GM18498 (cell line): Measurements from ENCODE around the gene SOX2.

Experiments
- ATAC-seq: cut with Tn5 transposase; IDR thresholded peaks from one replicate; pipeline ENCODE4 v1.9.1; 2021; ENCODE audit warnings: mild to moderate bottlenecking, moderate library complexity; ENCODE audit not compliant: unreplicated experiment

Gene SOX2

DNA sequence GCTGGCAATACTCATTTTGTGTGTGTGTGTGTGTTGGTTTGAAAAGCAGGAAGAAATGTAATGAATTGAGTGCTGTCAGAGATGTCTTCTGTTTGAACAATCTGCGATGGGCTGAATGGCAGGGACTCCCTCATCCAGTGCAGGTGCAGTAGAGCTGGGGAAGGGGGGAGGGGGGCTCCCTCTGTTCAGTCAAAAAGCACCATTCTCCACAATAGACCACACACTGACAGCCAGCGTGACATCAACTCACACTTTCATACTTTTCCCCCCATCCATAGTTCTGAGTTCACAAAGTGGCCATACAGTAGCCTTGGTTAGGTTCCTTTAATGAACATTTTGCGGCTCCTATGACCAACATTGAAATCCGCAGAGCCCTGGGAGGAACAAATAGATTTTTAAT lies 10.4 kb downstream of the SOX2 start:
- no peak for ATAC-seq

DNA sequence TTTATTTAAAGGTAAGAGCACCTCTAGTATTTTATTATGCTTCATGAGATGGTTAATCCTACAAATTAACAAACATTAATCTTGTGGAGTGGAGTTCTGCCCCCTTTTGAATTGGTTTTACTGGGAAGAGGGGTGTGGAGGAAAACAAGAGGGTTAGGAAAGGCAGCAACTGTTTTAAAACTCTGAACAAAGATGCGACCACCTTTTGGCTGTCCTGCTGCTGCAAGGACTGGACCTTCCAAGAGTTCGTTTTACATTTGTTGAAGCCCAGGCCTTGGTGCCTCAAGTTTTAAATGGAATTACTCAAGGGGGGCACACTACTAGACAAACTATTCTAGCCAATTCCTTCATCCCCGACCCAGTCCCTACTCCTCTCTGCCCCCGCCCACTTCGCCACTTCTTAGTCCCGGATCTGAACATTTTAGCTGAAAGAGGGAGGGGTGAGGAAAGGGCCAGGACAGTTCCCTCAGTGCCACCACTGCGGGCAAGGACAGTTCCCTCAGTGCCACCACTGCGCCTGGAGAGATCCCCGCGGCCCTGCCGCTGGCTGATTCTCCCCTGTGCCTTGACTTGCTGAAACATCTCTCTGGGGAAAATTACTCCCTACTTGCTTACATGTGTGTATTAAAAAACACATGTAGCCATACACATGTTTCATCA lies 11.2 kb downstream of the SOX2 start:
- ATAC-seq: no peak

DNA sequence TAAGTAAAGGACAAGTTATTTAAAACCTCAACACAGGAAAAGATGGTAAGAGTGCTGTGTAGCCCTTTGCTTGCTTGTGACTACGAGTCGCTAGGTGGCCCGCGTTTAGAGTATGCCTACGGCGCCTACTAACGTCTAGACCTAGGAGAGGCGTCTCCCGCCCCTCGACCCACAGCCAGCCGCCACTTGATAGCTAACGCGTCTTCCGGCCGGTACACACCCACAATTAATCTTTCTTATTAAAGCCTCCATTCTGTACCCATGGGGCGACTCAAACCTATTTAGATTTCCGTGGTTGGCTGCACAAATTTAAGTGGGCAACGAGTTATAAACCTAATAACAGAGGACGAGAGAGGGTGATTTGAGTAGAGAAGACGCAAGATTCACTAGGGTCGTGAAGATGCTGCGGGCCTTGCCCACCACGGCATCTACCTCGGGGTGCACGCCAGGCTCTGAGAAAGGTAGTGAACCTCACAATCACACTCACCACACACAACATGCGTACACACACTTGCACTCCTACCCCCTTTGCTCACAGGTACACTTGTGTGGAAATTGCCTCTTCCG lies 12.0 kb downstream of the SOX2 start:
- ATAC-seq: no peak

DNA sequence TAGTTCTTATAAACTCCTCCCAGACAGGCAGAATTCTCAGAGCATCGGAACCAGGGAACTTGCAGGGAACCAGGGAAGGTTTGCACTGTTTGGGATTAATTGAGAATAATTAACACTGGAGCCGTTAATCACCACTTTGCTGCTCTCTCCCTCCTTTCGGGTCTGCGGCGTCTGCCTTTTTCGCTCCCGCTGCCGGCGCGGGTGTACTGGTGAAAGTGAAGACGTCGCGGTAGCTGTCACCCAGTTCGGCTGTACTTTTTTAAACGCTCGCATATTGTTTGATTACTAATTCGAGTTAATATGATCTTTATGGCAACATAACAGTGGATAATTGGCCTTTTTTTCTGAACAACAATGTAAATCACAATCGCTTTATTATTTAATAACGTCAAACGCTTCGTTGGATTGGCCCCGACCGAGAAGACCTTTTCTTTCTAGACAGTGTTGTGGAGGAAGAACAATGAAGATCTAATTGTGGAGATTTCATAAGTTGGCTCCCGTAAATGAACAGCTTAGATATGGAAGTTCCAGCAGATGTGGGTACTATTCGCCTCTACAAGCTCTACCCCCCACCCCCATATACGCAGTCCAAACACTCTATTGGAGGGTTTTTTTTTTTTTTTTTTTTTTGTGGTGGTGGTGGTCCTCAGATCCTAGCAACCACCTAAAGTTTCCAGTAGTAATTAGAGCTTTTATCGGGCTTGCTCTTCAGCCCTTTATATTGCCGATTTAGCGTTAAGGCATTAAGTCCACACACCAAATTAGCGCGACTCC lies 12.7 kb downstream of the SOX2 start:
- ATAC-seq: no peak

DNA sequence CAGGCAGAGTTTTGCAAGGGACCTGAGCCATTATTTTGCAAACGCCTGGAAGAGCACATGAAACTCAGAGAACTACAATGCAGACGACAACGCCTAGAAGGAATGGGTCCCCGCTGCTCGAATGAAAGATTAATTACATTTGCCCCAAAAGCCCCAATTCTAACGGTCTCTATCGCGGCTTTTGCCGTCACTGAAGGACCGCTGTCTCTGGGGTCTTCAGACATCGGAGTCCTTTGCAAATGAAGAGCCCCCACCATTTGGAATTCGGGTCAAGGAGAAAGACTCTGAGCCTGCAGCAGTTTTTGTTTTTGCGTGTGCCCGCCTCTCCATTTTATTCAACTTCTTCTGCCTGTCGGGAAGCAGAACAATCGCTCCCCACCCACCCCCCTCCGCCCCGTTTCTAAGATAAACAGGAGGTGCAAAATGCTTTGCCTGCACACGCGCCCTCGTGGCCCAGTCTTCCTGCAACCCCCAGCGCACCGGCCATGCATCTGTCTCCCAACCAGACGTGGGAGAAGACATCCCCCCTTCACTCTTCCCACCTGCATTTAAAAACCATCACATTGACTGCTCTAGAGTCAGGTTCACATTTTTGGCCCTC lies 13.5 kb downstream of the SOX2 start:
- ATAC-seq: no peak

DNA sequence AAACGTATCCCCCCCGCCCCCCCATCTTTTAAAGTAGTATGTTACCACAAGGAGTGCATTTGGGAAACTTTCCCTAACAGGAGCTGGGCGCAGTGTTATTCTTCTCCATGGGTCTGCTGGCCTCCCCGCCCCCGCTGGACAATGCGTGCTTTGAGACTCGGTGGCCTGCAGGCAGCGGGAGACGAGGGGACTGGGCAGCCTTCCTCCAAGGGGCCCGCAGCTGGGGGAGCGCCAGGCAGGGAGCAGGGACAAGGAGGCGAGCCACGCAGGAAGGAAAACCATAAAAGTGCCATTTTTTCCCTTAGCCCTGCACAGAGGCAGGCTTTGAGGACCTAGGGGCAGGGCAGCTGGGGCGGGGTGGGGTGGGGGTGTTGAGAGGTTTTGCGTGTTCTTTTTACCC lies 14.1 kb downstream of the SOX2 start:
- ATAC-seq: no peak

DNA sequence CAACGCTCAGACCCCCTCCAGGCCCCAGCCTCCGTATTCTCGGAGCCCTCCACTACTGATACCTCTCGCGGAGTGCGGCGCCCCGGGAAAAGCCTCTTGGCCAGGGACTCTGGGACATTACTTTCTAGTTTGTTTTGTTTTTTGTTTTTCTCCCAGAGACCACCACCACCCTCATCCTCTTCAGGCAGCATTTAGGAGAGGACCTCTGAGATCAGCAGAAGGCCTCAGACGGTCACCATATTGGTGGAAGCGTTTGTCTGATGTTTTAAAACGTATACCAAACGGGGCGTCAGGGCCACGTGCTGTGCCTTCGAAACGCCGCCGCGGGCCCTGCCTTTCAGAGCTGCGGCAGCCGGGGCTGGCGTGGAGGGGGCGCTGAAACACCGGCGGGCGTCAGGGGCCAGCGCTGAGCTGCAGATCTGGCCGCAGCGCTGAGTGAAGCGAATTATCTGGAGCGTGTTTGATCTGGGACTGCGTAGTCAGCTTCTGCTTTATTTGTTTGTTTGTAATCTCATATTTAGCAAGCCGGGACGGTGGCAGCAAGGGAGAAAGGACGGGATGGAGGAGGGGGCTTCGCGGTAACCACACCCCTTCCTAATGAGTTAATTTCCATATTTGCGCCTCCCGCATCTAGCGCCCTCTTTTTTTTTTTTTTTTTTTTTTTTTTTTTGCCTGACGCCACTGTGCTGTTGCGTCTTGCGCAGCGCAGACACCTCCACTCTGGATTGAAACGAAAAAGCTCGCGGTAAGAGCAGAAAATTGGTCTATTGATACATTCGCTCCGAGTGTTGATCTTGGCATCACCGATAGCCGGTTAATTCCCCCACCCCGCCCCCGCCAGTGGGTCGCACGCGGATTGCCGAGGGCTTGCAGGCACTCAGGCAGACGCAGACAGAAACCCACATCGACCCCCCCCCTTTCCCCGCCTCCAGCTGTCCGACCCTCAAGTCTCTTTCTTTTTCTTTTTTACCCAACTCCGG lies 14.9 kb downstream of the SOX2 start:
- no peak for ATAC-seq

DNA sequence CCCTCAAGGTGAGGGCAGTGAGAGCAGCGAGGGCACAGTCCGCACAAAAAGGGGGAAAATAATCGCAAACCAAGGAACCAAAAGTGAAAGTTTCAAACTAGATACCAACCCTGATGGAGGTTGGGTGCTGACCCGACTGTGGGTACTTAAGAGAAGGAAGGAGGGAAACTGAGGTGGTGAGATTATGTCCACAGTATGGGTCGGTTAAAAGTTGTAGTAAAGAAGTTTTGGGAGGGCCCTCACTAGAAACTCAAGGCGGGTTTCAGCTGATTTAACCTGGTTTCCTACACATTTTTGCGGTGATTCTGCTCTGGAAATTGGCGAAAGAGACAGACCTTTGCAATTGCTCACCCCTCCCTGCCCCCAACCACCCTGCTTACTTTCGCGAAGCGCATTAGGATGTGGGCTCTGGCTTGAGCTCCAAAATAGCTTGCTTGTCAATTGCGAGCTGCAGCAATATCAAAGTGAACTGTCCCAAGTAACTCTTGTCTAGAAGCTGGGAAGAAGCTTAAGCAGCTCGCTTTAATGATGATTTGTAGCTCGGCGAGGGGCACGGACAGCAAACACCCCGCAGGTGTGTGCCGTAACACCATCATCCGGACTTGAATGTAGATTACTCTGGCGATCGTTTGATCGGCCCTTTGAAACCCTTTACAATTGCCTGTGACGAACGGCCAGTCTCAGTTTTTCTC lies 15.8 kb downstream of the SOX2 start:
- no peak for ATAC-seq

DNA sequence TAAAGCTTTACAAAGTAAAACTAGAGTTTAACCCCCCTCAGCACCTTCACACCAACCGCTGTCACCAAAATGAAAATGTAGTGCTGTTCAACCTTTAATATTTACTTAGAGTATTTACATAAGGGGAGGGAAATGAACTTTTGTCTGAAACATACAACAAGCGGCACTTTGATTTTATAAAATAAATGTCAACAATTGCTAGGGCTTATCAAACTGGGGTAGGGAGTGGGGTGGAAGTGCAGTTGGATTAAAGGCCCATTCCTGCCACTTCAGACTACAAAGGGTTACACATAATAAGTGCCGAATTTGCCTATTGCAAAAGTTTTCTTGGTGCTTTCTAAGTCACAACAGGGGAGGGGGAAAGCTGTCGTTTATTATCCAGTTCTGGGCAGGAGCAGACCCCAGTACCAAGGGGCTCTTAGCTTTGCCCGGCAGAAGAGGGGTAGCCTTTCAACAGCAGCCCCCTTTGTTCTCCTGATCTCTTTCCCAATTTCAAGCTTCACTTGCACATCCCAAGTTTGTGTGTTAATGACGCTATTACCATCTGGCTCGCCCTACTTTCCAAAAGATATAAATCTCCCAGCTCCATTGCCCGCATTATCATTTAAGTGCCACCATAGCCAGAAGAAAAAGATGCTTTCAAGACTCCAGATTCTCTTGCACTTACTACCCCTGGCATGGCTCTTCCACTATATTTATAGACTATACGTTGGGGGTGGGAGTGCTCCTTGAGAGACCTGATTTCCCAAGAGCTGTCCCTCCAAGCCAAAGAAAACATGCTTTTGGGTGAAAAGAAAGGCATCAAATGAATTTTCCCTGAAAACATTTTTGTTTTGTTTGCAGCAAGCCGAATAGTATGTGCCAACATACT lies 17.0 kb downstream of the SOX2 start:
- no peak for ATAC-seq

DNA sequence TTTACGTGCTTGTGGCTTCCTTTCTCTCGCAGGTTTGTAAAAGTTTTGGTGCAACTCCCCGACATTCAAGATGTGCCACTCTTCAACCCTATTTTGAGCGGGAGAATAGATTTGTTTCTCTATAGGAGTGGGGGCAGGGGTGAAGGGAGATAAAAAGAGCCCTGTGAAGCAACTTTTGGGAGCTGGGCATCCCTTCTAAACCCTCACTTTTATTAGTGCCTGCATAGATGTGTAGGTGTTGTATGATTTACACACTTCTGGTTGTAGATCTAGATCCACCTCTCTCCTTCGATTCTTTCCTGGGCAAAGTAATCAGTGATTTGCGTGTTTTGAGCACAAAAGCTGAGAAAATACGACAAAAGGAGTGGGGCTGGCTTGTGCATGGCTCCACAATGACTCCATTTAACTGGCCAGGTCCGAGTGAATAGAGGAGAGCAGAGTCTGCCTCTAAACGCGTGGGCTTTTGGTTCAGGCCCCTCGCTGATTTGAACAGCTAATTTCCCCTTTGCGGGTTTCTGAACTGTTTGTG lies 17.7 kb downstream of the SOX2 start:
- ATAC-seq: no peak

DNA sequence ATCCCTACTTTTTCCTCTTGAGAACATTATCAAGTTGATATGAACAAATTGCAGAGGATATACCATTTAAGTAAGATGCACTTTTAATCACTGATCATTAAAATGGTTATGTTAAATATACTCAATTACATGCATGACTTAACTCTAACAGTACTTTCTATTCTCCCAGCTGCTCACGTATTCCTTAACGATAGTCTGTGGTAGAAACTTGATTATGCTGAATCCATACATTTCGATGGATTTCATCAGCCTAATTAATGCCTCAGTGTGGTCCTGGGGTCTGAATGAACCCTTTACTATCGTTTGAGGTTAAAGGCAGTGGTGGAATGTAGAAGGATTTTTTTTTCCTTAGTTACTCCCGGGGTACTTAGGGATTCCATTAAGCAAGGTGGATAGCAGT lies 18.6 kb downstream of the SOX2 start:
- no peak for ATAC-seq

DNA sequence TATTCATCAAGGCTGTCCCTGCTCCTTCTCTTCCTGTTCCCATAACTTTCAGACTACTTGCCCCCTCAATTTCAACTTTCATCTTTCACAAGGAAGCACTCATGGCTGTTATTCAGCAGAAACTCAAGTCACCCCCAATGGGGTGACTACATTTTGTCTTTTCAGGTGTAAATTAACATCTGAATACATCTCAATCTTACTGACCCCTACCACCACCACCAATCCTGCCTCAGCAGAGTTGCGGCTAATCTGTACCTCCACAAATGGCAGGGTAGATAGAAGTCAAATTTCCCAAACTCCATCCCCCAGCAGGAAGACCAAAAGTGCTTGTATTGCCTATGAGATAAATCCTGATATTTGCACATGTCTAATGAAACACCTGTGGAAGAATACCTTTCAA lies 19.2 kb downstream of the SOX2 start:
- no peak for ATAC-seq

DNA sequence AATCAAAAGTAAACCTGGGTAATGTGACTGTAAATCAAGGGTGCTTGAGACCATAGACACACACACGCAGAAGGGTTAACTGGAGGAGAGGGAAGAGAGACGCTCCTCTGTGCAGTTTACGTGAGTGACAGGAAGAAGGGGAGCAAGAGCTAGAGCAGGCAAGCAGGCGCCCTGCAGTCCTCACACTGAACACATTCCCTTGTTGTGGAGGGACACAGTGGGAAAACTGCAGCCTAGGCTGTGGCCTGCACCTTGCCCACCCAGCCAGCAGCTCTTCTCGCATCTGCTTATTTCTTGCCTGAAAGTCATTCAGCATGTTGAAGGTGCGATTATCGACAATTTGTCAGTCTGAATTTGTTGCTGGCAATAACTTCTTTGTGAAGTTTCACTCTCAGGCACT lies 24.2 kb downstream of the SOX2 start:
- ATAC-seq: no peak

DNA sequence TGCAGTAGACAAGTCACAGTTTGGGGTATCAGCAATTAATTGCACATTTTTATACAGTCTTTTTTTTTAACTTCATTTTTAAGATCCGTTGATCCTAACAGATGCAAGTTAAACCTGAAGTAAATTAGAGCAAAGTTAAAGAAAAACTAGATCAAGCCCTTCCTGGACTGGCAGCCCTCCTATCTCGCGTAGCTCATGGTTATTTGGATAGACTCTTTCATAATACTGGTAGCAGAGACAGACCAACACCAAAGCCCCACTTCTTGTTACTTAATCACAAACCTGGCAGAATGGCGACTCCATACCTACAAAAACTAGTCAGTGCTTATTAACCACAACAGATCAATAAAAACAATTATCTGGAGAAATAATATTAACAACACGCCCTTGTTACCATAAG lies 26.8 kb downstream of the SOX2 start:
- ATAC-seq: no peak

DNA sequence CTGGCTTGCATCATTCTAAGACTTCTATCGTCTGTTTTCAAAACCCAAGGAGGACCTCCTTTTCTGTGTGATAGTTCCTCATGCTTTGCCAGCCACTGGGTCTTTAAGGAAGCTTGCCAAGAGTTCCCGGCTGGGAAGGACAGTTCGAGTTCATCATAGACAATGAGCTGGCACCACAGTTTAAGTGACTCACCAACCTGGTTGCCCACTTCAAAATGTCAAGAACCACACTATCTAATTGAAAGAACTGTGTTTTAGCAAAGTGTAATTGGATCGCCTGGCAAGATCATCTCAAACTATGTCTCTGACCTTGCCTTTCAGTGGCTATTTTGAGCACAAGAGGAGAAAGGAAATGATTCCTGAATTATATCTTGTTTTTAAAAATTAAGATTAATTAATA lies 27.9 kb downstream of the SOX2 start:
- ATAC-seq: no peak

DNA sequence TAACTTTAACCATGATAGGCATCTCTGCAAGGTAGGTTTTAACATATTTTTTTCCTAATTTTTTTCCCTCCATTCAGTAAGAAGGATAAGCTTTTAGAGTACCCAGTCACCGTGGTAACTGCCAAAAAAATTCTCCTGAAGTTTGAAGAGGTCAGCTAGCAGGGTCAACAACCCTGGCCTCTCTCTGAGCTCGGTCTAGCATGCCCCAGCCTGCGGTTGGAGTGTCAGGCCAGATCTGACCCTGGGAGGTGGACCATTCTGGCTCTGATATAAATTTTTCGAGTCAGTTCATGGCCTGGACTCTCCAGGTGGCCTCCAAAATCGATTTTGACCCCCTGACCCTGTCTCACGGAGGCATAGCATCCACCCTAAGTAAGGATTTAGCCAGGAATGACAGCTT lies 29.7 kb downstream of the SOX2 start:
- no peak for ATAC-seq

DNA sequence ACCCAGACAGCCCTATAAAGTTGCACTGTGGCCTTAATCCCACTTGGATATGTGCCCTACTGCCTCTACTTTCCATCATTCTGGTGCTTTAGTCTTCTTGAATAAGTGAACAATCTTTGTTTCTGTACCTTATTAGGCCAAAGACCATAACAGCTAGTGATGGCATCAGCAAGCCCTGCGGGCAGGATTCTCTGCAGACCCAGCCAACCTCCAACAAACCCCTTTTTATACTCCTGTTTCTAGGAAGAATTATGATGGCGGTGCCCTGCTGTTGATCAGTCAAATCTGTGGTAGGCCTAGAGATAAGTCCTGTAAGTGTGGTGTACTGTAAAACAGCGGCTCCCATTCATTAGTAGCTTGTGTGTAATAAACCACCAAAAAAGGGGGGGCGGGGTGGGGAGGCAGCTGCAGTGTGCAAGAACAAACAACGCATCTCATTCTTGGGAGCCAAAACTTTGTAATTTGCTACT lies 40.5 kb downstream of the SOX2 start:
- no peak for ATAC-seq

DNA sequence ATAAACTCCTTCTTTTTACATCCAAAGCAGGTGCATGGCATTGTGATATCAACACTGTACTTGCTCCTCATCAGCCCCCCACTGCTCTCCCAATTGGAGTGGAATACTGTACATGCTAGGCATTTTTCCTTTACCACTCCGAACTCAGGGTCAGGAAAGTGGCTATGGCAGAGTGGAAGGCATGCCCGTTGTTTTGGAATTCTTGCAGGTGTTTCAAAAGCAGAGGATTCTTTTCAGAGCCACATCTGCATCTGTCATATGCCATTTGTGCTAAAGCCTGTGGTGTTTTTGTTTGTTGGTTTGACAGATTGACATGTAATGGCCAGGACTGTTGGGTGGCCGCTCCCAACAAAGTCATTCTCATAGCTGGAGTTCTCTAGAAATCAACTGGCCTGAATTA lies 41.7 kb downstream of the SOX2 start:
- no peak for ATAC-seq

DNA sequence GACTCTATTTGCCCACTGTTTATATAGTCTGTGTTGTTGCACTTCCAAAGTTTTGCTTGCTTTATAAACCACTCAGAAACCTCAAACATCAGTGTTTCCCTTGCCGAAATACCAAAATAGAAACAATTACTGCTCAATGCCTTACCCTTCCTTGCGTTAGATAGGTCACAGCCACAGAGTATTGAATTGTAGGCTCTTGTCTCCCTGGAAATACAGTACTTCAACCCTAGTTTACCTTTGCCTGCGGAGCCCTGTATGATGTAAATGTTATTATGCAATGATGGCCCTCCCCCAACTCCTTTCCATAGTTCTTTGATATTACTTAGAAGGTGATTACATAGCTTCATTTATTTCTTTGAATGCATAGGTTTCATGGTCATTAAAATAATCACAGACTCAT lies 44.2 kb downstream of the SOX2 start:
- ATAC-seq: no peak
